NCI-H524 treated with DMSO at 0.1 percent for 48 hours (cell line): ENCODE data around the gene SCARB1.
"Not testable (repeated sequence)": the region's sequence is repeated elsewhere in the genome, so short reads cannot be mapped to it uniquely, and the experiment has no call there.

Source experiments
- DNase-seq: peaks from one replicate; lab custom pipeline; 2025; lab: John Stamatoyannopoulos, UW

SCARB1 gene

DNA sequence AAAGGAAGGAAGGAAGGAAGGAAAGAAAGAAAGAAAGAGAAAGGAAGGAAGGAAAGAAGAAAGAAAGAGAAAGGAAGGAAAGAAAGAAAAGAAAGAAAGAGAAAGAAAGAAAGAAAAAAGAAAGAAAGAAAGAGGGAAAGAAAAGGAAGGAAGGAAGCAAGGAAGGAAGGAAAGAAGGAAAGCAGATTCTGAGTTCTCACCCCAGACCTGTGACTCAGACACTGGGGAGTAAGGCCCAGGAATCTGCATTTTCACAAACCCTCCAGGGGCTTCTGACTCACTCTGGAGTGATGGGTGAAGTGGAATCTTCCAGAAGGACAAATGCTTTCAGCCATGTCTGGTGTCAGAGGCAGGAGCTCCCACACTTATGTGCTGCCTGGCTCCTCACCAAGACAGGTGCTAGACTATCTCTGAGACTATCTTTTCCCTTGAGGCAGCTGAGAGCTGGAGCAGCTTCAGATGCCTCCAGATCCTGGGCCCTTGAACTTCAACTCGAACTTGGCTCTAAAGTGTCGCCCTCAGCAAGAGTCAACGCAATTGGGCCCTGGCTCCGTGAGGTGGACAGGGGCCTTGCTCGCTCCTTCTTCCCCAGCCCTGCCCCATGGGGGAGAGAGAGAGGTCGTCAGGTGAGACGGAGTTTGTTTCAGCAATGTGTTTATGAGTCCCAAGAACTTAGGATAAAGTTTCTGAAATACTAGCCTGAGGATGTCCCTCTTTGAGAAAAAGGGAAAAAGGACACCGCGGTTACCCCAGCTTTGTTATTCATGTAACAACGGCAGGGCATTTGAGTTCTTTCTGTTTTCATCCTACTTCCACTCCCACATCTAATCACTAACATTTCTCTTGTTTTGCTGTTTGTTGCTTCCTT is 19.8 kb upstream of the SCARB1 start:
- DNase-seq: no peak

DNA sequence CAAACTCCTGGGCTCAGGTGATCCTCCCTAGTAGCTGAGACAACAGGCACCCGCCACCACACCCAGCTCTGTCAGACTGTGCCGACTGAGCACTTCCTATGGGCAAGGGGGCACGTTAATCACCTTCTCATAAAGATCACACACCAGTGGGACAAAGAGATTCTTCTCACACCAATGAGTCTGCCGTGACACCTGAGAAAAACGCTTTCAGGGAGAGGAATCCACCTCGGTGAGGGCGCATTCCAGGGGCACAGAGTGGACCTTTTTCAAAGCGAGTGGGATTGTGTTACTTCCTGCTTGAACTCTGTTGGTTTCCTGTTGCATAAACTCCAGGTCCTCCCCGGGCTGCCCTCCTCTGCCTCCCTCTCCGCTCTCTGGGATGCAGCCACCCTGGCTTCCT is 17.5 kb upstream of the SCARB1 start:
- DNase-seq: no peak

DNA sequence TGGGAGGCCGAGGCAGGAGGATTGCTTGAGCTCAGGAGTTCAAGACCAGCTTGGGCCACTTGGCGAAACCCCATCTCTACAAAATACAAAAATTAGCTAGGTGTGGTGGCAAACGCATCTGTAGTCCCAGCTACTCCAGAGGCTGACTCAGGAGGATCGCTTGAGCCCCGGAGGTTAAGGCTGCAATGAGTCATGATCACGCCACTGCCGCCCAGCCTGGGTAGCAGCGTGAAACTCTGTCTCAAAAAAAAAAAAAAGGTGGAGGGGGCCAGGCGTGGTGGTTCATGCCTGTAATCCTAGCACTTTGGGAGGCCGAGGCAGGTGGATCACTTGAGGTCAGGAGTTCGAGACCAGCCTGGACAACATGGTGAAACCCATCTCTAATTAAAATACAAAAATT is 16.7 kb upstream of the SCARB1 start:
- DNase-seq: not testable (repeated sequence)

DNA sequence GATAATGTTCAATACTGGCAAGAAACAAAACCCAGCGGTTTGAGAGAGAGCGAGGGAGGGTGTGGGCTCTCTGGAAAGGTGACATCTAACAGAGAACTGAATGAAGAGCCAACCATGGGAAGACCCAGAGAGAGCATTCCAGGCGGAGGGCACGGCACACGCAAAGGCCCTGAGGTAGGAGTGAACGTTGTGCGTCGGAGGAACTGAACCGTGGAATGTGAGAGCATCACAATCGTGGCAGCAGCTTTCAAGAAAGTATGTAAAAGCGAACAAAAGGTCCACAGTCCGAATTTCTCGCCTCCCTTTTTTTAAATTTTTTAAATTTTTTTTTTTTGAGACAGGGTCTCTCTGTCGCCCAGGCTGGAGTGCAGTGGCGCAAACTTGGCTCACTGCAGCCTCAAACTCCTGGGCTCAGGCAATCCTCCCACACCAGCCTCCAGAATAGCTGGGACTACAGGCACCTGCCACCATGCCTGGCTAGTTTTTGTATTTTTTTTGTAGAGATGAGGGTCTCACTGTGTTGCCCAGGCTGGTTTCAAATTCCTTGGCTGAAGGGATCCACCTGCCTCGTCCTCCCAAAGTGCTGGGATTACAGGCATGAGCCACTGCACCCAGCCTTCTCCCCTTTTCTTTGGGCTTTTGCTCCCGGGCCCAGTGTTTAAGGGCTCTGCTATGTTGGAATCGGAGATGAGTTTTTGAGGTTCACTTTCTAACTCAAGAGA is 15.3 kb upstream of the SCARB1 start:
- DNase-seq: no peak

DNA sequence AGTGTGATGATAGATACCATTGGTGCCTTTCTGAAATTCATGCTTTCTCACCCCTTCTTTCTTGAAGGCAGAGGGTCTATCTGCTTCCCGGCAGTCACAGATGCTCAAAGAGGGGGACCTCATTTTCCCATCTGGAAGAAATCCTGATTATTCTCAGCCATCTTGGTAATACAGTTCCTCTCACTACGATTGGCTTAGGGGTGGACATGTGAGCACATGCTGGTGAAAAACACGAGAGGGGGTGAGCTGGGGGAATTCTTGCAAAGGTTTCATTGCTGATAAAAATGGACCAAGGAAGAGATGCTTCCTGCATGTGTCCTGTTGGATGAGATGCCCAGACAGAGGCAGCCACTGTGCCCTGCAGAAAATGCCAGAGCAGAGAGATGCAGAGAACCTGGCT is 13.8 kb upstream of the SCARB1 start:
- no peak for DNase-seq

DNA sequence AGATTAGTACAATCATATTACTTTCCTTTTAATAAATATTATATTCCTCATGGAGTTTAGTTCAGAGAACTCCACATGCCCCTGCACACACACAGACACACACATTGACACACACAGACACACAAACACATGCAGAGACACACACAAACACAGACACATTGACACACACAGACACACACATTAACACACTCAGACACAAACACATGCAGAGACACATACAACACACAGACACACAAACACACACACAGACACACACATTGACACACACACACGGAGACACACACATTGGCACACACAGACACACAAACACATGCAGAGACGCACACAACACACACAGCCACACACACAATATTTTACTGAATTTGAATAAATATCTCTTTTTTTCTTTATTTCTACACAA is 12.5 kb upstream of the SCARB1 start:
- DNase-seq: no peak

DNA sequence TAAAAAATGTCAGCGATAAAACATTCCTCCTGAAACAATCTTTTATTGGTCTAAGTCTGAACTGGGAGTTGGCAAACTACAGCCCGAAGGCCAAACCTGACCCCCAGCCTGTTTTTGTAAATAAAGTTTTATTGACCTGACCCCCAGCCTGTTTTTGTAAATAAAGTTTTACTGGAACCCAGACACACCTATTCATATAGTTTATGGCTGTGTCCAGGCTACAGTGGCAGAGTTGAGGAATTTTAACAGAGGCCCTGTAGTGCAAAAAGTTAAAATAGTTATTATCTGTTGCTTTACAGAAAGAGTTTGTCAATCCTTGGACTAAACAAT is 12.1 kb upstream of the SCARB1 start:
- DNase-seq: no peak

DNA sequence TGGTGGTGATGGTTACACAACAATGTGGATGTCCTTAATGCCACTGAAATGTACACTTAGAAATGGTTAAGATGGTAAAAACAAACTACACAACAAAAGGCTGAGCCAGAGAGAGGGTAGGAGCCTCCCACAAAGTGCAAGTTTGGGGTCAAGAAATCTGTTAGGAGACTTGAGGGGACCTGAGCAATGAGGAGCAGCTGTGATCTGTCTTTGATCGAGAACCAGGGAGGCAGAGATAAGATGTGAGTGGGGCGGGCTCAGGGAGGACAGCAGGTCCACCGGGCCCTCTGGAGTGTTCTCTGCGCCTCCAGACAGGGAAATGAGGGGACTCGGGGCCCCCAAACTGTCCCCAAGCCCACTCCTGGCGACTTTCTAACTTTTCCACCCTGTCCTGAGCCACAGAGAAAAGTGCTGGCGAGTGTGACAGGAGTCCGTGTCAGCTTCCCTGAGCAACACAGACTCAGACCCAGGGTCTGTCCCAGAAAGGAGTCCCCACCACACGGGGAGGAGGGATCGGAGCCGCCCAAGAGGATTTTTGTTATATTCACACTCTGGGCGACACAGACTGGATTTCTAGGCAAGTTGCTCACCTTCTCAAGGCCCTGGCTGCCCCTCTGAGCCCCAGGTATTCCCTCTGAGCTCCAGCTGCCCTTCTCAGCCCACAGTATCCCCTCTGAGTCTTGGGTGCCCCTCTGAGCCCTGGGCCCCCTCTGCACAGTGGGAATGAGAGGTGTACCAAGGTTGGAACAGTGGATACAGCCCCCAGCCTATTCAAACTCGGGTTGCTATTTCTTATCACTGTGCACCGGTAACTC is 11.5 kb upstream of the SCARB1 start:
- DNase-seq: no peak

DNA sequence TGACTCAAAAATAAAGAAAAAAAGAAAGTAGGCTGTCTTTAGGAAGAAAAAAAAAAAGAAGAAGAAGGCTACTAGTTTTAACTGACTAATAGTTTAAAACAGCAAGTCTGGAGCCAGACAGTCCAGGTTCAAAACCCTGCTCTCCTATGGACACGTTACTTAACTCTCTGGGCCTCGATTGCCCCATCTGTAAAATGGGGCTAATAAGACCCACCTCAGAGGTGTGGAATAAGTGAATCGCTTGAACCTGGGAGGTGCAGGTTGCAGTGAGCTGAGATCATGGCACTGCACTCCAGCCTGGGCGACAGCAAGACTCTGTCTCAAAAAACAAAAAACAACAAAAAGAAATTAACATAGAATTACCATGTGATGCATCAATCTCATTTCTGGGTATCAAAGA is 10.5 kb upstream of the SCARB1 start:
- no peak for DNase-seq

DNA sequence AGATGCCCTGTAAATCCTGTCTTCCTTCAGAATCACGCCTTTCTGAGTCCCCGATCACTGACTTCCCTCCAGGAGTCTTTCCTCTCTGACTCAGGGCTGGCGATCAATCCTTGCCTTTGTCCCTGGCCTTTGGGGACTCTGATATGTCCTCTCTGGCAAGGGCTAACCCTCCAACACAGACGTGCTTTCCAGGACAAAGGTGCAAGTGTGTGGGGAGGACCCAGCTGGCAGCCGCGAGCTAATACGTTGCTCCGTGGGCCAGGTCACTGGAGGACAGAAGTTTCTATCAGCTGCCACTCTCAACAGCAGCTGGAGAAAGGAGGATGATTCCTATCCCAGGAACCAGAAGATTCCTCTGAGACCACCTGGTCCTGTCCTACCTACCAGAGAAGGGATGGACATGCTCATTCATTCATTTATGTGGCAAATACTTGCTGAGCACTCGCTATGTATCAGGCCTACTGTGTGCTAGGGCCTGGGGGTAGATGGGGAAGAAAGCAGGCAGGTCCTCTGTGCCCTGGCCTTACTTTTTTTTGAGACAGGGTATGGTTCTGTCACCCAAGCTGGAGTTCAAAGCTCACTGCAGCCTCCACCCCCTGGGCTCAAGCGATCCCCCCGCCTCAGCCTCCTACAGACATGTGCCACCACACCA is 8.5 kb upstream of the SCARB1 start:
- DNase-seq: no peak

DNA sequence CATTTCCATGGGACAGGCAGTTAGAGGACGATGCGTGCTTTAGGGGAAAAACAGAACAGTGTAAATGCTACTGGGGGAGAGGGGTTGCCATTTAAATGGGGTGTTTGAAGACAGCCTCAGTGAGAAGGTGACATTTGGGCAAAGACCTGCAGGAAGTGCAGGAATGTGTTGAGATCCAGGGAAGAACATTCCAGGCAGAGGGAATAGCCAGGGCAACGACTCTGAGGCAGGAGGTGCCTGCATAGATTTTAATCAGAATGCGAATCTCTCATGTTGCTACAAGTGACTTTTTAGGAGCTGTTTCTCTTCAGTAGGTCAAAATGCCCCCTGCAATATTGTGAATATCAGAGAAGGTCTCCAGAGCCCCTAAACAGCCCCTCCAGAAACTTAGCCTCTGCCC is 7.6 kb upstream of the SCARB1 start:
- DNase-seq: no peak

DNA sequence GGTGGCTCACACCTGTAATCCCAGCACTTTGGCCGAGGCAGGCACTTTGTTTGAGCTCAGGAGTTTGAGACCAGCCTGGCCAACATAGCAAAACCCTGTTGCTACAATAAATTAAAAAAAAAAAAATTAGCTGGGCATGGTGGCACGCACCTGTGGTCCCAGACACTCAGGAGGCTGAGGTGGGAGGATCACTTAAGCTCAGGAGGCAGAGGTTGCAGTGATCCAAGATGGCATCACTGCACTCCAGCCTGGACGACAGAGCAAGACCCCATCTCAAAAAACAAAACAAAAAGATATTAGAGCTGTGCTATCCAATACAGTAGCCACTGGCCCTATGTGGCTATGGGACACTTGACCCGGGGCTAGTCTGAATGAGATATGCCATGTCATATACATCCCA is 6.9 kb upstream of the SCARB1 start:
- no peak for DNase-seq

DNA sequence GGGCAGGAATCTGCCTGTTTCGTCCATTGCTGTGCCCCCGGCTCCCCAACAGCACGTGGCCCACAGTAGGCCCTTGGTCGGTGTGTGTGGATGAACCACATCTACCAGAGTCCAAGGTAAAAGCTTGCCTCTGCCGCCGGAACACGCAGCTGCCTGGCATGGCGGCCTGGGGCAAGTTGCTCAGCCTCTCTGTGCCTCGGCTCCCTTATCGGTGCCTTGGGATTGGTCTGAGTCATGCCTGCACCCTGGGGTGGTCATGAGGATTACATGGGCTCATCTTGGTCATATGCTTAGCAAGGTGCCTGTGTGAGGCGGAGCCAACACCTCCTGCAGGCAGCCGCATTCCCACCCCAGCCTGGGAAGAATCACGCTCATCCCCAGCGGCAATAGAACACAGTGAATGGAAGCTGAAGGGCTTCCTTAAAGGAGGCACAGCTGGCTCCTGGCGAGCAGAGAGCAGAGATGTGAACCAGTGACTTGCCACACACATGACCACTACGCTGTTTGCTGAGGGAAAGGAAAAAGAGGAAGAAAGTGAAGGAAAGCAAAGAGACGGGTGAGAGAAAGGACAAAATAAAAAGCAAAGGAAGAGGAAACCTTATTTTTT is 5.5 kb upstream of the SCARB1 start:
- DNase-seq: no peak

DNA sequence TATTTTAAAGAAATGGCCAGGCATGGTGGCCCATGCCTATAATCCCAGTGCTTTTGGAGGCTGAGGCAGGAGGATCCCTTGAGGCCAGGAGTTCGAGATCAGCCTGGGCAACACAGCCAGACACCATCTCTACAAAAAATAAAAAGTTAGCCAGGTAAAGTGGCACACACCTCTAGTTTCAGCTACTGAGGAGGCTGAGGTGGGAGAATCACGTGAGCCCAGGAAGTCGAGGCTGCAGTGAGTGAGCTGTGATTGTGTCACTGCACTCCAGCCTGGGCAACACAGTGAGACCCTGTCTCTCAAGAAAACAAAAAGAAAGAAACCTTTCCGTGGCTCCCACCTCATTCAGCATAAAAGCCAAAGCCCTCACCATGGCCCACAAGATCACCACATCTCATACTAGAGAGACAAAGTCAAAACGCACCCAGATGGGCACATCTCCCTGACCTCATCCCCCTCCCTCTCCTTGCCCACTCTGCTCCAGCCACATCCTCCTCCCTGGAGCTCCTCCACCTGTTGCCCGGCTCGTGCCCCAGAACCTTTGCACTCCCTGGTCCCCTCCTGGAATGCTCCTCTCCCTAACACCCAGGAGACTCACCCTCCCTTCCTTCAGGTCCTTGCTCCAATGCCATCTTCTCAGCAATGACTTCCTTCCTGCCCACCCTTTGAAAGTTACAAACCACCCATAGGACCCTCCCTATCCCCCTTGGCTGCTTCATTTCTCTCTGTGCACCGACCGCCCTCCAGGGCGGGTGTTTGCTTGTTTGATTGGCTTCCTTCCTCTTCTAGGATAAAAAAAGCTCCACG is 4.8 kb upstream of the SCARB1 start:
- no peak for DNase-seq

DNA sequence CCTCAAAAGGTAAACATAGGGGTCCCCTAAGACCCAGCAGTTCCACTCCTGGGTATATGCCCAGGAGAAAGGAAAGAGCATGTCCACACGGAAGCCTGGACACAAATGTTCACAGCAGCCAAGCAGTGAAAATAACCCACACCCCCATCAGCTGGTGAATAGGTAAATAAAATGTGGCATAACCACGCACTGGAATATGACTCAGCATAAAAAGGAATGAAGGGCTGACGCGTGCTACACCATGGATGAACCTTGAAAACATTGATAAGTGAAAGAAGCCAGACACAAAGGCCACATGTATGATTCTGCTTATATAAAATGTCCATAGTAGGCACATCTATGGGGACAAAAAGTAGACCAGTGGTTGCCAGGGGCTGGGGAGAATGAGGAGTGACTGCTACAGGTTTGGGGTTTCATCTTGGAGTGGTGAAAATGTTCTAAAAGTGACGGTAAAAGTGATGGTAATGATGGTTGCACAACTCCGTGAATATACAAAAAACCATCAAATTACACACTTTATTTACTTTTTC is 3.8 kb upstream of the SCARB1 start:
- DNase-seq: no peak

DNA sequence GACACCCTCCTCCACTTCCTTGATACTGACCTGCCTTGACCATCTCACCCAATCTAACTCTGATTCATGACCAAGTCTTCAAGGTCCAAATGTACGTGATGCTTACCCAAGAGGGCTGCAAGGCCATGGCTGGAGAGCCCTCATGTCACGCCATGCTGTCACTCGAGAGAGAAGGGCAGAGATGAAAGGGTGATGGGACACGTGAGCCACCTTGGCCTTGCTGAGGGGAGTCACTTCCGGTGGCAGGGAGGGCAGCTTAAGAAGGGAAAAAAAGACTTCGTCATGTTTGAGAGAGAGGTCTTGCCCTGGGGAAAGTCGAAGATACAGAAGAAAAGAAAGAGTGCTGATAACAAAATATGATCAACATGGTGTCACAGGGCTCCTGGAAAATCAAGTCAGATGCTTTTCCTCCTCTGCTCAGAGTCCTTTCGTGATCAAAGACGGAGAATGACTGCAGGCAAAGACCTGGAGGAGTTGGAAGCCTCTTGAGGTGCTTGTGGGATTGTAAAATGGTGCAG is 3.3 kb upstream of the SCARB1 start:
- no peak for DNase-seq

DNA sequence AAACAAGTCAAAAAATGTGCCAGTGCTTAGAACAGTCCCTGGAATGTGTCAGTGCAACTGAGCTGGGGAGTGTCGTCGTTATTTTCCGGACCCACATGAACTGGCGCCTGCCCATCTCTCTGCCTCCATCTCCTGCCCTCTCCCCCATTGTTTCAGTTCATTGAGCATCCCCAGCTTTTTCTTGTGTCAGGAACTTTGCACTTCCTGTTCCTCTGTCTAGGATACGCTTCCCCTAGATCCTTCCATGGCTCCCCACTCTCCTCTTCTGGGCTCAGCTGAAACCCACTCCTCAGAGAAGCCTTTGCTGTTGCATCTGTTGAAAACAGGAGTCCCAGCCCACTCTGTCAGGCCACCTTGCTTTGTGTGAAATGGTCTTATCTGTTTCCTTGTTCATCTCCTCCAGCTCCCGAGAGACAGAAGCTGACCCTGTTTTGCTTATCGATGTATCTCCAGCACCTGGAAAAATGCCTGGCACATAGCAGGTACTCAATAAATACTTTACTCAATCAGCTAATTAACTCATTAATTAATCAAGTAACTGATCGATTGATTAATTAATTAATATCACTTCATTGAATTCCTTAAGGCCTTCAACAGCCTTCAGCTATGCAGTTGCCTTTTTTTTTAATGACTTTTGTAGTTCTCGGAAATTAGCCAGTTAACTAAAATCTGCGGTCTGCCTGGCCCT is 2.7 kb upstream of the SCARB1 start:
- DNase-seq: no peak

DNA sequence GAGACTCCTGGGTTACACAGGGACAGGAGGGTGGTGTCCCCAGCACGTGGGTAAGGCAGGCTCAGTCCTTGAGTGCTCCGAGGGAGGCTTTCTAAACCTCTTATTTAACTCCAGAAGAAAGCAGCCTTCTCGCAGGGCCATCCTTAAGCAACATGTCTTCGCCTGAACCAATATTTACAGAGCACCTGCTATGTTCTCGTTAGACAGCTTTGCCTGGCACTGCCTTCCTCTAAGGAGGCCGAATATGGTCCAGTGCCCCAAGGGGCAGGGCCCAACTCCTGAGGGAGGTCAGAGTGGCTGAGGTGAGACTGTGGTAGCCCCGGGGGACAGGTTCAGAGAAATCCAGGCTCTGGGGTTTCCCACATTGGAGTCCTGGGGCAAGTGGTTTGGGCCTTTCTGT is 2.1 kb upstream of the SCARB1 start:
- DNase-seq: no peak

DNA sequence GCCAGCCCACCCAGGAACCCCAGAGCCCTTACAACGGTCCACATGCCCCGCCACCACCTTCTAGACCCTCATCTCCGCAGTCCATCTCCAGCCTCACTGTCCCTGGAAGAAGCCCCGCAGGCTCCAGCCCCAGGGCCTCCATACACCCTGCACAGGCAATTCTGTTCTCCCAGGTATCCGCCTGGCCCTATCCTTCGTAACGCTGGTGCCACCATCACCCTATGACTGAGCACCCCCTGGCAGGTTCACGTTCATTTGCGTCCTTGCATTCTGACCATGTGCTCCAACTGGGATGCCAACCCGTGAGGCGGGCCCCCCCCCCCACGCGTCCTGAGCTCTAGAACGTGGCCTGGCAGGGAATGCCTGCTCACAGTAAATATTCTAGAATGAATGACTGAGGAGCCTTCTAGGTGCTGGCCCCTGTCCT is 675 bp upstream of the SCARB1 start:
- DNase-seq: no peak
